ENCODE measurements around the gene CCDC83. TPM values are rescaled to one million over a fixed set of nuclear protein-coding genes. Genes with fewer than 3 reads are reported as not detected.
A peak's percentile ranks its signal among the peaks of the same experiment; 100 is the strongest.

CCDC83 gene
- total and polyA plus RNA-seq, 9 of the 15 experiments (the other 6 are each of a cell fraction or from before 2014, with no cell fraction given): not detected

GRCh38 chr11:85953491-85954143 lies 98.4 kb downstream of the CCDC83 start:
- Histone ChIP-seq H4K20me1 (replicated peaks; ENCODE audit: control insufficient read depth, insufficient read depth, low read length) (no peaks in the 10 kb centered on the region), H3K4me3 (no peak overlapping the region), H2AFZ (ENCODE audit: low read depth, low read length) (no peak overlapping the region), H3K79me2 (ENCODE audit: control insufficient read depth, insufficient read depth, low read length) (no peaks in the 10 kb centered on the region), H3K9me3 (replicated peaks; ENCODE audit: control insufficient read depth, insufficient read depth, low read depth, low read length) (no peaks in the 10 kb centered on the region), H3K9me1 (ENCODE audit: control insufficient read depth, insufficient read depth, low read length) (no peaks in the 10 kb centered on the region), H3K4me2 (ENCODE audit: insufficient read depth, low read length) (no peak overlapping the region), H3K27me3 (ENCODE audit: control insufficient read depth in 2 of 2, insufficient read depth in 2 of 2, low read length in 2 of 2) (no peaks in the 10 kb centered on the region), H3K9ac (ENCODE audit: insufficient read depth in 1 of 2, low read depth in 2 of 2, low read length in 2 of 2) (no peak overlapping the region), H3K36me3 (ENCODE audit: control insufficient read depth, insufficient read depth, low read length) (peaks cover 43% of the 10 kb centered on the region), H3K4me1 (replicated peaks in 1 of 2; ENCODE audit: control insufficient read depth in 2 of 2, insufficient read depth in 2 of 2, low read length in 2 of 2) (no peaks in the 10 kb centered on the region), H3K27ac (ENCODE audit: extremely low read depth, low read depth, low read length) (no peak overlapping the region)
- CTCF ChIA-PET (ENCODE audit: low intra/inter-chr PET ratio): no interaction called here
- 19% methylated on average over 2 of the region's 2 CpGs for WGBS (ENCODE audit: insufficient coverage, low coverage, missing lambda C conversion rate)
- BruUV-seq (replicated peaks): no TSS peak
- FAIRE-seq: no peak
- ATAC-seq: peak; percentile 33
- intact Hi-C loops (cut with micrococcal nuclease) (no loop called here), in situ Hi-C loops (cut with MboI) (no loop called here)
- POLR2A ChIA-PET: interaction anchor here (1.0 to 1.2 kb wide), 4 partner anchors 9 to 383 kb away, joined by 3 read pairs; no protein-coding TSS in a partner anchor
- peak in 3 of 4 experiments; percentile 14 to 19 (median 18) for DNase-seq (ENCODE audit: extremely low read depth in 1 of 4, low spot score in 3 of 4)
- TF ChIP-seq POLR2B (IDR thresholded peaks at IDR 0.05; ENCODE audit: low read depth, partially characterized antibody) (peak; percentile 24), ETV1 (tag; conservative IDR thresholded peaks at IDR 0.05; ENCODE audit: low read depth) (no peak), HNRNPLL (IDR thresholded peaks at IDR 0.05; ENCODE audit: low read depth, low read length, poor library complexity, severe bottlenecking) (no peak), ZNF408 (CRISPR knock-in tag; IDR thresholded peaks at IDR 0.05; ENCODE audit: low read depth) (no peak), NELFE (IDR thresholded peaks at IDR 0.05; ENCODE audit: insufficient read depth, insufficient read length) (no peak), PML (IDR thresholded peaks at IDR 0.05; ENCODE audit: low read length) (no peak), ZNF277 (CRISPR knock-in tag; IDR thresholded peaks at IDR 0.05; ENCODE audit: borderline replicate concordance) (no peak), DACH1 (IDR thresholded peaks at IDR 0.05; ENCODE audit: partially characterized antibody) (no peak), CEBPG (CRISPR knock-in tag; IDR thresholded peaks at IDR 0.05) (no peak), CEBPG (tag; conservative IDR thresholded peaks at IDR 0.05 in 1 of 2, IDR thresholded peaks at IDR 0.05 in 1 of 2) (no peak), SLC30A9 (CRISPR knock-in tag; IDR thresholded peaks at IDR 0.05) (no peak), FOXK2 (conservative IDR thresholded peaks at IDR 0.05 in 1 of 2, IDR thresholded peaks at IDR 0.05 in 1 of 2; ENCODE audit: low read depth in 2 of 2) (no peak; a peak in 1 of 4 replicates), PRPF4 (IDR thresholded peaks at IDR 0.05; ENCODE audit: insufficient read depth, low read depth, low read length, poor library complexity, severe bottlenecking) (no peak), ZNF740 (CRISPR knock-in tag; IDR thresholded peaks at IDR 0.05) (no peak), ZNF740 (tag; IDR thresholded peaks at IDR 0.05) (no peak), RBM22 (IDR thresholded peaks at IDR 0.05; ENCODE audit: low read depth, low read length, poor library complexity, severe bottlenecking) (peak; percentile 91), USF1 (CRISPR knock-in tag; IDR thresholded peaks at IDR 0.05) (peak; percentile 58), LCOR (CRISPR knock-in tag; IDR thresholded peaks at IDR 0.05) (no peak), GTF2B (IDR thresholded peaks at IDR 0.05; ENCODE audit: extremely low read depth, insufficient read length) (no peak)

Measured in K562 (cell line).